Neuron (in vitro differentiated cells): ENCODE data around the gene GPER1.
A peak's percentile ranks its signal among the peaks of the same experiment; 100 is the strongest.
"Not testable (repeated sequence)": the region's sequence is repeated elsewhere in the genome, so short reads cannot be mapped to it uniquely, and the experiment has no call there.

ENCODE experiments used
- H2AFZ ChIP-seq: one replicate; pipeline ENCODE4 v1.6.1; 2013; ENCODE audit warnings: low read depth, mild to moderate bottlenecking, inconsistent platforms, low read length, moderate library complexity
- H3K27me3 ChIP-seq: one replicate; pipeline ENCODE4 v1.6.1; 2013; ENCODE audit warnings: low read length; ENCODE audit not compliant: insufficient read depth
- H3K36me3 ChIP-seq: one replicate; pipeline ENCODE4 v1.6.1; 2013; ENCODE audit warnings: low read length; ENCODE audit not compliant: insufficient read depth
- H3K4me1 ChIP-seq: one replicate; pipeline ENCODE4 v1.6.1; 2013; ENCODE audit warnings: low read length; ENCODE audit not compliant: insufficient read depth
- H3K4me3 ChIP-seq: 2 replicates; pipeline ENCODE4 v1.5.1; 2013; ENCODE audit warnings: mild to moderate bottlenecking, low read length, moderate library complexity
- H3K9me3 ChIP-seq: one replicate; pipeline ENCODE4 v1.6.1; 2013; ENCODE audit warnings: low read length

The GPER1 gene

DNA sequence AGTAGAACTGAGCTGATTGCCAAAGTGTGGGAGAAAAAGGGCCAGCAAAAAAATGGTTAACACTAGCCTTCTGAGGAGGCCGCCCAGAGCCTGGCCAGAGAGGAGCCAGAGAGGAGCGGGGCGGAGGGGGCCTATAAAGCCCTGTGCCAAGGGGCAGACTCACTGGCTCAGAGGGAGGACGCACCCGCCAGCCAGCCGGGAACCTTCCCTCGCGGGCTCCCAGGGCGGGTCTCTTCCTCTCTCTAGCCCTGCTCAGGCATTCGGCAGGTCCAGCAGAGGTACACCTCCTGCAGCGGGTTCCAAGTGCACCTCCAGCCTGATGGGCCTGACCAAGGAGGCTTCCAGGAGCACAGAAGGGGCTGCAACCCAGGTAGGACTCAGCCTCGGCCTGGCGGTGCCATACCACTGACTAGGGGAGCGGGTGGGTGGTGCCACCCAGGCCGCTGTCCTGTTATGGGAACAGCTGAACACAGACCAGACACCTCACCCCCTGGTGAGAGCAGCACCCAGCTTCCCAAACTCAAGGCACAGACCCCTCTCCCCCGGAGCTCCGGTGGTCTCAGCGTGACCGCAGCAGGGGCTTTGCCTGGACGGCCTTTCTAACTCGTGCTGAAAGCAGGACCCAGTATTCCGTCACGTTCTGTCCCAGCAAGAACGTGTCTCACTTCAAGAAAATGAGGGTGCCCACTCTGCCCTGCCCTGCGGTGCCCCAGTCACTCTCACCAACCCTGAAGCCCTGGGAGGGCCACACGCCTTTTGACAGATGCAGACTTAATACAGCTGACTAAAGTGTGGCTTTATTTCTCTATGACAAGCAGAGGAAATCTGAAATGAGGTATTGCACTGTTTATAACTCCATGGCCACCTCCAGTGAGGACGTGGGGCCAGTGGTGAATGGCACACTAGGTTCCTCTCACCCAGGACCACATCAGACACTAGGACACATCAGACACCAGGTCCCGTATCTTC is at the start of gene GPER1:
GPER1 (plus strand) TSS at position 162 of the 969 bp plus-strand sequence. CDS start 3,616 bp downstream, outside the sequence.
- peaks cover 31% of the 10 kb centered on the region for H3K4me1 ChIP-seq
- H3K9me3 ChIP-seq: no peaks in the 10 kb centered on the region
- H3K4me3 ChIP-seq: no peak within 1 kb of the TSS
- H3K36me3 ChIP-seq: peaks cover 6% of the 10 kb centered on the region
- no peak within 1 kb of the TSS for H2AFZ ChIP-seq
- H3K27me3 ChIP-seq: no peaks in the 10 kb centered on the region

DNA sequence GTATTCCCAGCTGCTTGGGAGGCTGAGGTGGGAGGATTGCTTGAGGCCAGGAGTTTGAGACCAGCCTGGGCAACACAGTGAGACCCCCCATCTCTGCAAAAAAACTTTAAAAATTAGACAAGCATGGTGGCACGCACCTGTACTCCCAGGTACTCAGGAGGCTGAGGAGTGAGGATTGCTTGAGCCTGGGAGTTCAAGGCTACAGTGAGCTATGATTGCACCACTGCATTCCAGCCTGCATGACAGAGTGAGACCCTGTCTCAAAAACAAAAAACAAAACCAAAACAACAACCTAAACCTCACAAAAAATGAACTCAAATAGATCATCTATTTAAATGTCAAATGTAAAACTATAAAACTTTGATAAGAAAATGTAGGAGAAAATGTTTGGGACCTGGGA is 47.7 kb upstream of the GPER1 start:
- H2AFZ ChIP-seq, H3K27me3 ChIP-seq, H3K36me3 ChIP-seq, H3K4me3 ChIP-seq, H3K9me3 ChIP-seq: not testable (repeated sequence)
- H3K4me1 ChIP-seq: peaks cover 29% of the 10 kb centered on the region

DNA sequence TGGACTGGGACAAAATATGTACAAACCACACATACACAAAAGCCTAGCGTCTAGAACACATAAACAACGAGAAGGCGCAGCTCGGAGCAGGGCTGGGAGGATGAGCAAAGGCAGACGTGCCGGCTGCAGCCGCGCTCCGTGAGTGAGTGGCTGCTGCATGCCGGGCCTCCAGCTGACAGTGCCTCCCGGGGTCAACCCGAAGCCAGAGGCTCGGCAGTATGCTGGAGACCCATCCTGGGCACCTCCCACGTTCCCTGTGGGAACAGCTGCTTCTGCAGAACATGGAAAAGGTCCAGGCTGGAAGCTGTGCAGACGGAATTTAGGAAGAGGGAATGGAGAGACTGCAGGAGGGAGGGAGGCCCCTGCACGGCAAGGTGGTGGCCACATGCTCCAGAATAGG is 47.1 kb upstream of the GPER1 start:
- H3K27me3 ChIP-seq: no peaks in the 10 kb centered on the region
- H3K9me3 ChIP-seq: peaks cover 3% of the 10 kb centered on the region
- no peak overlapping the region for H3K4me3 ChIP-seq
- peaks cover 34% of the 10 kb centered on the region for H3K4me1 ChIP-seq
- H3K36me3 ChIP-seq: no peaks in the 10 kb centered on the region
- H2AFZ ChIP-seq: no peak overlapping the region

DNA sequence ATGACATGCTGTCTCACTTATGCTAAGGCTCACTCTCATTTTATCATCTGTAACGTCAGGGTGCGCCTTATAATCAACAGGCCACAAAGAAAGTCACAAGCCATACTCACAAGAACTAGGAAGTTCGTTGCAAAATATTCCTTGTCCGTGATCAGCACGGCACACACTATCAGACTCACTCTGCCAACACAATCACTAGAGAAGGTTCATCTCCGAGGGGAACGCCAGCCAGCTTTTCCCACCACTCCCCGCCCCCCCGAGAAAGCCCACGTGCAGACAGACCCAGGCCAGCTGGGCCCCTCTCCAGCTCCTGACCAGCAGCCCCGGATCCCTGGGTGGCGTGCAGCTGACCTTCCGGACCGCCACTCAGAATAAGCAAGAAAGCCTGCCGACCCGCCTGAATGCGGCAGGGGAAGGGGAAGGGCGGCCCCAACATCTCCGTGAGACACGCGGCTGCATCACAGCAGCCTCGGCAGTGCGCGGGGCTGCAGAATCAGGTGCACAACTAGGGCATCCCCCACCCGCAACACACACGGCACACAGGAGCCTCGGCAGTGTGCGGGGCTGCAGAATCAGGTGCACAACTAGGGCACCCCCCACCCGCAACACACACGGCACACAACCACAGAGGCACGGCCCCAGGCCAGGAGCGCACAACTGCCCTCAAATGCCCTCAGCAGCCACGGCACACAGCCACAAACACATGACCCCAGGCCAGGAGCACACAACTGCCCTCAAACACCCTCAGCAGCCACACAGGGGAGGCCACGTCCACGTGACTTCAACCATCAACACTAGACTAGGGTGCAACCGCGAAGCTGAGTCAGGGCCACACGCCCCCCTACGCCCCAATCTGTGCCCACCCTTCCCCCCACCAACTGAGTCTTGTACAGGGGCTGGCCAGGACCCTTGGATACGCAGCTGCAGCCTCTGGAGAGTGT is 46.1 kb upstream of the GPER1 start:
- Histone ChIP-seq H3K9me3 (no peaks in the 10 kb centered on the region), H3K36me3 (no peaks in the 10 kb centered on the region), H3K4me1 (peaks cover 34% of the 10 kb centered on the region), H3K4me3 (no peak overlapping the region), H2AFZ (no peak overlapping the region), H3K27me3 (no peaks in the 10 kb centered on the region)

DNA sequence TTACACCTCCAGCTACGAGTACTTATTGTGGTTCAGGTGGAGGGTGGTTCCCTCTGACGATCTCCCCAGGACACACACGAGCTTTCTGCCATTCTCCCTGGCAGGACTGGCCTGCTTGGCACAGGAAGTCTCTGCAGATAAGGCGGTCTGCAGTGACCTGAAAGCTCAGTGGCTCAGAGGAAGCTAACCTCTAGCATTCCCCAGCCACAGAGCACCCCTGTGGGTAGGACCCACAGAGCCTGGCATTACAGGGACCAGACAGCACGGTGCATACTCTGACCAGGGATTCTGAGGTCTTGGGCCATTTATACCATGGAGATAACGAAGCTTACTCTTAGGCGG is 45.5 kb upstream of the GPER1 start:
- H3K9me3 ChIP-seq: no peaks in the 10 kb centered on the region
- H3K4me1 ChIP-seq: peaks cover 34% of the 10 kb centered on the region
- no peaks in the 10 kb centered on the region for H3K36me3 ChIP-seq
- no peak overlapping the region for H3K4me3 ChIP-seq
- H2AFZ ChIP-seq: no peak overlapping the region
- no peaks in the 10 kb centered on the region for H3K27me3 ChIP-seq

DNA sequence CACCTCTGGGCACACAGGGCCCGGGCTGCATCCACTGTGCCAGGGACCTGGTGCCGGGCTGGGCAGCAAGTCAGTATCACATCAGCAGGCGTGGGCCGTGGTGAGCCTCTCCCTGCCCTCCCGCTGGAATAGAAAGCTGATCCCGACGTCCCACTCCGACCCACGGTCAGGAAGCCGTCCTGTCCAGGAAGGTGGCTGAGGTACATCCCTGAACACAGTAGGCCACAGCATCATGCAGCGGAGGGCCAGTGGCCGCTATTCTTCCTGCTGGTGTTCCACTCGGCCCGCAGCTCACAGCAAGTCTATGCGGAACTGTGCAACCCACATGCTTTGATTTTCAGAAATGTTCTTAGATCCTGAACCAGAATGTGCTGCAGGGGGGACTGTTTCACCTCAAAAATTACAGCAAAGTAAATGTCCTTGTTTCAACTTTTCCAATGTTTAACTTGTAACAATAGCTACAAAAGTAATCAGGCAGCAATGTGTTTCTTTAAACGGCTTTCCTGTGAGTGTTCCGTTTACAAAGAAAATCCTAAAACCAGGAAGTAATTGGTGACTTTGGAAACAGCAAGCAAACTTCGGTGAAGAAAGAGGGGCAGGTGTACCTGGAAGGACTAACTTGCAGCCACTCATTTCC is 44.2 kb upstream of the GPER1 start:
- Histone ChIP-seq H3K9me3 (no peaks in the 10 kb centered on the region), H3K36me3 (no peaks in the 10 kb centered on the region), H3K27me3 (no peaks in the 10 kb centered on the region), H3K4me1 (peaks cover 38% of the 10 kb centered on the region), H2AFZ (no peak overlapping the region), H3K4me3 (peak overlapping the region; percentile 42)

DNA sequence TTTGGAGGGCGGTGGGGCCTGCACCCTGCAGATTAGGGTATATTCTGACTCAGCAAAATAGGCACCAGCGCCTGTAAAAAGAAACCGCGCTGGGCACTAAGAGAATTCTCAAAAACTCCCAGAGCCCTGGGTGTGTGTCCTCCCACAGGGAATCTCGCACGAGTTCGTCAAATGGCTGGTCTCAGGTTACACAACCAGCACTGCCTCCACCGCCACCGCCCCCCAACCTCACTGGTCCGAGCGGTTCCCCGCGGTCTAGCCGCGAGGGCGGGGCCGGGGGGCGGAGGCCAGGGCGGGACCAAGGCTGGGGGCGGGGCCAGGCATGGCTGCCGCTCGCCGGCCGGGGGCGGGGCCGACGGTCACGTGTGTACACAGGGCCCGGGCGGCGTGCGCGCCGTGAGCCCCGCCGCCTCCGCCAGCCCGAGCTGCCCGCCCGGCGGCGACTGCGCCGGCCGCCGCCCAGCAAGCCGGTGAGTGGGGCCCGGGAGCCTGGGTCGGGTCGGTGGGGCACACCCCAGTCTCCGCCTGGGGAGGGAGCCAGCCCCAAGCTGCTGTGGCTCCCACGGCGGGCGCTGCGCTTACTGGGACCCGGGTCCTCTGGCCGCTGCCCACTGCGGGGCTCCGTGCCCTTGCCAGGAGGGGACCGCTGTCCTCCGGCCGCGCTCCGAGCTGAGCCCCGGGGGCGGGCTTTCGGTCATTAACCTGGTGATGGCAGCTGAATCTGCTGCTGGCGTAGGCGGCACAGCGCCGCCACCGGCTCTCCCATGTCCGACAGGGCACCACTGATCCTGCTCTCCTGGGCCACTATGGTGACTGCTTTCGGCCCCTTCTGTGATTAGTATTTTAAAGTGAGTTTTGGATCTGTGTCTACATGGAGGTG is 43.5 kb upstream of the GPER1 start, which contains the start of gene GPR146:
GPR146 (plus strand) TSS at position 358 of the 880 bp plus-strand sequence. CDS start 12,970 bp downstream, outside the sequence.
- Histone ChIP-seq H3K36me3 (no peaks in the 10 kb centered on the region), H2AFZ (peak within 1 kb of the TSS; percentile 18), H3K4me3 (peak within 1 kb of the TSS; percentile 57), H3K4me1 (peaks cover 44% of the 10 kb centered on the region), H3K27me3 (no peaks in the 10 kb centered on the region), H3K9me3 (no peaks in the 10 kb centered on the region)

DNA sequence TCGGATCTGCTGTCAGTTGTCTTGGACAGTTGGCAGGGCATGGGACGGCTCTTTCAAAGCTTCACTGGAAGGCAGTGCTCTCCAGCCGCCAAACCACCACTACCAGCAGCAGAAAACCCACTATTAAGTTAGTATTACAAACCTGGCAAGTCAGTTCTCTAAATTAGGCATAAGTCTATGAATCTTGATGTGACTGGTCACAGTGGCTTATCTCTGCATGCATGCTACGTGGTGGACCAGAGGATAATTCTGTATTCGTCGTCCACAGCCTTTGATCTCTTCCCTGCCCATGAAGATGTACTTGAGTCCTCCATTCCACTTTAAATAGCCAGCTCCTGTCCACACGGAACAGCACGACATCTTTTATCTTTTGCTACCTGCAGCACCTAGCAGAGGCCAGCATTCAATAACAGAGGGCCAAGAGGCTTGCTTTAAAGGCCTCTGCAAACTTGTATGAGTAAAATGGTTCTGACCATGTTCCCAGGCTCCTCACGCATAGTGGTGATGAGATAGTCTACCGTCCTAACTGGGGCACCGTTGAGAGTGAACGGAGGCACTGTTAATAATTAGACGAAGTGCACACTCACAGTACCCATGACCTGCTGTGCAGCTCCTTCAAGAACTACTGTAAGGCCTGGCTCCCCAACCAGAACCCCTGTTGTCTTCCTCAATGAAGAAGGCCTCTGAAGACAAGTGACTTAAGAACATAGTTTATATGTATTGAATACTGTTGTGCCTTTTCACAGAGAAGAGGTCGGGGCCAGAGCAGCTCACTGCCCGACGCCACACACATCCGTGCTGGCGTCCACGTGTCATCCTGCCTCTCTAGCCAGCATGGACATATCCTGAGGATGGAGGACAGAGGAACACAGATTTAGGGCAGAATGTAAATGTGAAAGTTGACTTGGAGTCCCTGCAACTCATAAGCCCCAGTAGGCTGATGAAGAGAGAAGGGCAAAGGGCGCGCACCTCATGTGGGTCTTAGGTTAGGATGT is 42.5 kb upstream of the GPER1 start:
- peaks cover 42% of the 10 kb centered on the region for H3K4me1 ChIP-seq
- no peaks in the 10 kb centered on the region for H3K36me3 ChIP-seq
- H3K9me3 ChIP-seq: no peaks in the 10 kb centered on the region
- H2AFZ ChIP-seq: no peak overlapping the region
- peak overlapping the region; percentile 57 for H3K4me3 ChIP-seq
- H3K27me3 ChIP-seq: no peaks in the 10 kb centered on the region

DNA sequence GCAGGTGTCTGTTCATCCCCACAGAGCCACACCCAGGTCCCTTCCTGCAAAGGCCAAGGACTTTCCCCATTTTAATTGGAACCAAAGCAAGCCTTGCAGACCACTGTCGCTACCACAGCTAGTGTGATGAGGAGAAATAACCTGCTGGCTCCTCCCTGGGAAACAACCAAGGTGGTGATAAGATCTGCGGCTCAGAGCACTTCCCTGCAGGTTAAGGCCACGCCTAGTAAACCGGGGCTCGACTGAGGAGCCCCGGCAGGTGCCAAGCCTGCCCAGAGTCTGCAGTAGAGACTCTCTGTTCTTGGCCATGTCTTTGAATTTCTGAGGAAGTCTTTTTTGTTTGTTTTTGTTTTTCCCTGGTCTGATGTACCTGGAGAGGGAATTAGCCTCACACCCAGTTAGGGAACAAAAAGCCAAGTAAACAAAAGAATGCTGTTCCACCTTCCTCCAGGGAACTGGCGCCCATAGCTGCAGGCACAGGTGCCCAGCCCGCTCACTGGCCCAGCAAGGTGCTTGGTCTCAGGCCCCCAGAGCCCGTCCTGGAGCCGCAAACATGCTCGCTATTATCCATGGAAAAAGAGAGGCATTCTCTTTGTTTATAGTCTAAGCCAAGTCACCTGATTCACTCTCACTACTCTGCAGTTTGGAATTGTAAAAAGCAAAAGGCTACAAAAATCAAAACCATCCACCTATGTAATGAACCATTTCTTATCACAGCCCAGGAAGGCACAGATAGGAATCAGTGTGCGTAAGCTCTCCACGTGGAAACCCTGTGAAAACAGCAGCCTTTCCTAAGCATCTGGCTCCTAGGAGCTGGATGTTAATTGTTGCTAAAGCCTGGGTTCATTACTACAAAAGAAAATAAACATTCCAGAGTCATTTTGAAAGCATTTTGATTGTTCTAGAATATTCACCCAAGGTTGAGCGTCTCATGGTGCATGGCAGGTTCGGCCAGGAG is 40.9 kb upstream of the GPER1 start:
- Histone ChIP-seq H3K4me1 (peaks cover 30% of the 10 kb centered on the region), H3K36me3 (no peaks in the 10 kb centered on the region), H3K27me3 (no peaks in the 10 kb centered on the region), H2AFZ (no peak overlapping the region), H3K9me3 (no peaks in the 10 kb centered on the region), H3K4me3 (no peak overlapping the region)

DNA sequence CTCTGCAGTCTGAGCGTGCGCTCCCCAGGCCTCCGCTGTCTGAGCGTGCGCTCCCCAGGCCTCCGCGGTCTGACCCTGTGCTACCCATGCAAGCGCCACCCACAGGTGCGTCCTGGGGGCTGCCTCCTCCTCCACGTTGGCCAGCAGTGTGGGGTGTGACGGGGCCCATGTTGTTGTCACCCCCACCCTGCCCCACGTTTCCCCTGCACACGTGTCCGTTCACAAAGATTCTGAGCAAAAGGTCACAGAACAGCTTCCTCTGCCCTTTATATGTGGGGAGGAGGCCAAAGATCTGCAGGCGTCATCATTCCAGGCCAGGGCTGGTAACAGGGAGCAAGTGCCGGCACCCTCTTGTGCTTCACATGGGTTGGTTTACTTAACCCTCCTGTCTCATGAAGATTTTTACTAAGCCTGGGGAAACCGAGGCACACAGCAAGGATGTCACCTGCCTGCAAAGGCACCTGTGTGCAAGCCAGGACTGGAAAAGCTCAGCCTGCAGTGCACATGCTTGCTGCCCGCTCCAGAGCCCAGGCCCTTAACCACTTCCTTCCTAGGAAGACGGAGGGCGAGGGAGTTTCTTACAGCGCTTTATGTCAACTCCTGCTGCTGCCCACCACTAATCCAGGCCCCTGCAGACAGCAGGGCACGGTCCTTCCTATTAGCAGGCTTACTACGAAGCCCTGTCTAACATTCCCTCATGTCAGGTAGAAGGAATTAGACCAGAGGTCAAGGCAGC is 38.7 kb upstream of the GPER1 start:
- no peaks in the 10 kb centered on the region for H3K27me3 ChIP-seq
- no peaks in the 10 kb centered on the region for H3K36me3 ChIP-seq
- peaks cover 22% of the 10 kb centered on the region for H3K4me1 ChIP-seq
- H3K4me3 ChIP-seq: no peak overlapping the region
- no peak overlapping the region for H2AFZ ChIP-seq
- no peaks in the 10 kb centered on the region for H3K9me3 ChIP-seq
